Measurements from ENCODE around the gene EML5.
A peak's percentile ranks its signal among the peaks of the same experiment; 100 is the strongest.
"Not testable (repeated sequence)": the region's sequence is repeated elsewhere in the genome, so short reads cannot be mapped to it uniquely, and the experiment has no call there.

EML5 gene

GRCh38 chr14:88792473-88793258, at the start of gene EML5:
Gene EML5, minus strand, starts transcription at chr14:88792953. Its CDS starts 450 bp downstream, at chr14:88792503.
- peak; percentile 78 for DNase-seq

DNA sequence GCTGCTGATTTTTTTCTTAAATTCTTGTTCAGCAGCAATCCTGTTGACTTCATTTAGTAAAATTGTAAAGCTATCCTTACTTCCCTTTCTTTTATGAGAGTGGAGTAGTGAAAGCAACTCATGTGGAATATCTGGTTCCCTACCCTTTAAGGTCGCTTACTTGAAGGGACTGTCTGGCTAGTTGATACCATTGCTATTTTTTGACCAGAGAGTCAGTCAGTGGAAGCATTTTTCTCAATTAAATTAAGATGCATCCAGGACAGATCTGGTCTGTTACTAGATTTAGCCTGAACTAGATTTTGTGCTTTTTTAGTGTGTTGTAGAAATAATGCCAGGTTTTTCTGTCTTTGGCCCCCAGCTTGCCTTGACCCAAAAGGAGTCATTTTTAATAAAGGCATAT, 49.7 kb upstream of the EML5 start:
- no peak for DNase-seq

DNA sequence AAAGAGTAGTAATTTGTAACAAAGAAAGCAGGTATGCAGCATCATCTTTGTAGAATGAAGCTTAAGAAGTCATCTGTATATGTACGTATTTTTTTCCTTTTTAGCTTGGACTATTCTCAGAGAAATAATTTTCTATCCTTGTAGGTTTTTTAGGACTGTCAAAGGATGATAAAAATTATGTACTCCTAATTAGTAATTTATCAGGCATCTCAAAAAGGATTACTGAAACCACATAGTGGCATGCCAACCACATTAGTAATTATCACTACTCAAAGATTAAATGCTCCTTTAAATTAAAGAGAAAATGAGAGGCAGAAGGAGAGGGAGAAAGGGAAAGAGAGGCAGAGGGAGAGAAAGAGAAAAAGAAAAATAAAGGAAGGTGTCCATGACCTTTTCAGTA, 49.0 kb upstream of the EML5 start:
- no peak for DNase-seq

- no peak for DNase-seq
These were observed 48.2 kb upstream of the EML5 start for GRCh38 chr14:88840926-88841325.

DNA sequence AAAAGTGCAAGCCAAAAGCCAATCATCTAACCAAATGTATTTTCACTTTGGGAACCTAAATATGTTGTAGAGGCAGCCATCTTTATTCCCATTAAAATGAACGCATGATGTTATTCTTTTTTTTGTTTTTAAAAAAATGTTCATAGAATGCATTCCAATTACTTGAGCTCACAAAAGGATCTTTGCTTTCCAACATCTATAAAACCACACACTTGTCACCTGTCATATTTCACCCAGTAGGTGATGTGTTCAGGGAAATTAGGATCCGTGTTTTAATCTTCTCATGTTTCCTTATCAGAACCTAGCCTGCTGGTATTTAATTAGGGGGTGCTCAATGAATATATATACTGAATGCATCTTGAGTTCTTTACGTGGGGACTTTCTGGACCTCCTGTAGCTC, 45.3 kb upstream of the EML5 start:
- DNase-seq: no peak

GRCh38 chr14:88837495-88837894, 44.7 kb upstream of the EML5 start:
- DNase-seq: no peak

GRCh38 chr14:88835661-88836060, 42.9 kb upstream of the EML5 start:
- DNase-seq: no peak

DNA sequence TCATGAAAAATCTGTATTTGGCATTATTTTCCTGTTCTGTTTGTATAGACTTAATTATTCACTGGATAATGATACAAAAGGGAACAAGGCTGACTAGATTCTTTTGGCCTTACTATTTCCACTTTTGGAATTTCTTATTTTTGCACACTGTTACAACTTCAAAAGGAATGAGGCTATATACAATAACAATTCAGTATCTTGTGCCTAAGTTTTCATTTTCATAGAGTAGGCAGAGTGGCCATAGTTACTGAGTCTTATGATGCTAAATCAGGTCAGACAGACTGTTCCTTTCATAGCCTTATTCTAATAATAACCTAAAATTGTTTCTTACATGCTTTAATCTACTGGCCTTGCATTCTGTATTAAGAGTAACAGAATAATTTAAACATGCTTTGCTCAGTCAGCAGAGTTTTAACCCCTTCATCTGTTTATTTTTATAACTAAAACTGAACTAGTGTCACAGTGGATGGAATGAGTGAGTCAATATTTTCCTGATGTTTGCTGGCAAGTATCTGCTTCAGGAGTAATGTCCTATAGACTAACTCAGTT, 42.2 kb upstream of the EML5 start:
- DNase-seq: no peak

DNA sequence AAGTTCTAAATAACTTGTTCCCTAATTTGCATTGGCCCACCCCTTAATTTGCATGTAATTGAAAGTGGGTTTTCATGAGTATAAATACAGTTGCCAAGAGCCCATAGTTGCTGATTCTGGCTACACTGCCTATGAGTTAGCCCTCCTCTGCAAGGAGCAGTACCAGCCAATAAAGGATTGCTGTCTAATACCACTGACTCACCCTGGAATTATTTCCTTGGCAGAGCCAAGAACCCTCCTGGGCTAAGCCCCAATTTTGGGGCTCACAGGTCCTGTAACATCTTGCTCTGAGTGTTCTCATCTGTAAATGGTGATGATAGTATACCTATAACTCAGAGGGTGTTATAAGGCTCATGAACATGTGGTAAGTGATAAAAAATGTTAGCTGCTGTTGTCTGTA, 38.5 kb upstream of the EML5 start:
- DNase-seq: no peak

DNA sequence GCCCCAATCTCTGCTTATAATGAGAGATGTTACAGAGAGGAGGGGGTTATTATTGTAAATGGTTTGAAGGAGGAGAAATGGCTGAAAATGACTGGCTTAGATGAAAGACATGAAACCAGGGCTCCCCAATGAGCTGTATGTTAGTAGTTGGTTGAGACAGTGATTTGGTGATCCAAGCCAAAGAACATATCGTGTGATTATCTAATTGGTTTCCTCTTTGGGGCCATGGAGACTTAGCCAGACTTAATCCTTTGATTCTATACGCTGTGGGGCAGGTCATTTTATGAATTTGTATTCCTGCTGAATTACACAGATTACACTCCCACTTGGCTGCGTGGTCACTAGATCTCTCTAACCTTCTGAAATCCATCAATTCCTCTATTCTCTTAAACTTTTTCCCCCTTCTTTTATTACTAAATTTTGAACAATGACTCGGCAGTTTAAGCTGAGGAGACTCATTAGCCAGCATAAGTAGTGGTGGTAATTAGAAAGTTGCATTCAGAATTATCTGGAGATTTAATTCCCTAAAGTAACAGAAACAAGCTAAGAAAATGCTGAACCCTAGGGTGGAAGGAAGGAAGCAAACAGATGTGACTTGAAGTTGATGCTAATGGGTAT, 37.0 kb upstream of the EML5 start:
- no peak for DNase-seq

DNA sequence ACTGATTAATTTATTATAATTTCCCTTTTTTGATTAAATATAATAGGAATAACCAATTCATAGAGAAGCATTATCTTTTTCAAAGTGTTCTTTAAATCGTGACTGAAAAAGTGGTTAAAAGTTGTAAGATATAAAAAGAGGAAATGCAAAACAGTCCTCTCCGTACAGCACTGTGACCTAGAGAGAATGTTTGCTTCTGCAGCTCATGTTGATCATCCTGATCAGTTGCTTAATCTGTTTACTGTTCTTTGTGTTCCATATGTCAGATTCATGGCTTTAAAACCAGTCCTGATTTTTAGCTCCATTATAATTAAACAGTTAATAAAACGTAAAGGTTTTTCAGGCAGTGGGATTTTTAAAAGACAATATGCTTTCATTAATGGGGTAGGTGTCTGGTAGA, 36.4 kb upstream of the EML5 start:
- no peak for DNase-seq

DNA sequence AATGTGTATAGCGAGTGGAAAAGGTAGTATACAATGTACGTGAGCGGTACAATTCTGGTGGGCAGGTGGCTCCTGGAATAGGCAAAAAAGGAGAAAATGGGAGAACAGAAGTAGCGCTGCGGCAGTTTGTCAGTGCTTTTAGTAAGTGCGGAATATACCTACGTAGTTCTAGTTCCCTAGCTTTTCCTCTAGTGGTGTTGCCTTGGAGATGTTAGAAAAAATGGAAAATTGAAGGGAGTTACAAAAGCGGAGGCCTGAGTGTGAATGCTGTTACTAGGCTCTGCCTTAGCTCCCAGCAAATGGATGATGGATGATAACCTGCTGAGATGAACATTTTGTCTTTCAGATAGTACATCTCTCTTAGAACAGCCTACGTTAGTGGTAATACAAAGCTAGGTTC, 32.8 kb upstream of the EML5 start:
- no peak for DNase-seq

DNA sequence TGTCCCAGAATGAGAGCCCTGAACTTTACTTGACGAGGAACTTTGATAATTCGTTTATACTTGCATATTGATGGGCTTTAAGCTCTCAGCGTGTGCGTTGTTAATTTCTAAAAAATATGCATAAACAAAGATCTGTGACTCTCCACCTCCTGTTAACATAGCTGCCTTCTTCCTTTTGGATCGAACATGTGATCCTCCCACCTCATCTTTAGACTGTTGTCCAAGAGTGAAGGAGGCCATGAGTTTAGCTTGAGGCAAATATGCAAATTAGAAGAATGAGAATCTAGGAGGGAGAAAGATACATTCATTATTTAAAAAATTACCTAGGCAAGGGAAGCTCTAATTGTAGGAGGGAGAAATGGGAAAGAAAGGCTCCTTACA, 32.3 kb upstream of the EML5 start:
- no peak for DNase-seq

- DNase-seq: peak; percentile 86
These were observed 31.7 kb upstream of the EML5 start, which contains the start of gene TTC8 for GRCh38 chr14:88824314-88825077. Gene TTC8, plus strand, starts transcription at chr14:88824651. Its CDS starts 57 bp downstream, at chr14:88824708.

GRCh38 chr14:88823968-88824313, 31.2 kb upstream of the EML5 start:
- DNase-seq: no peak

DNA sequence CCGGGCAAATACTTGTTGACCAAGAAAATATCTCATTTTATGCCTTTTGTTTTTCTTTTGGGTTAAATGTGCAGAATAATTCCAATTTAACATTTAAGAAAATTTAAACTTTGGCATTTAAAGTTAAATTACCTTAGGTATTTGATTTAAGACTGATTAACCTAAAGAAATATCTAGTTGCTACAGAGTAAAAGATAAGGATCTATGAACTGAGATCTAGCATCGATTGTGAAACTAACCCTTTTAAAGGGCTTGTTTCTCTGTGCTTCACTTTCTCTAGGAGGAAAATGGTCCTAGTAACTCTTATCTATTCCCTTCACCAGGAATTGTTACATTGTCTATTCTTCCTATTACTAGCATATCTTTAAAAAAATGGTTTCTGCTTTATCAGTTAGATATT, 29.1 kb upstream of the EML5 start:
- DNase-seq: no peak

DNA sequence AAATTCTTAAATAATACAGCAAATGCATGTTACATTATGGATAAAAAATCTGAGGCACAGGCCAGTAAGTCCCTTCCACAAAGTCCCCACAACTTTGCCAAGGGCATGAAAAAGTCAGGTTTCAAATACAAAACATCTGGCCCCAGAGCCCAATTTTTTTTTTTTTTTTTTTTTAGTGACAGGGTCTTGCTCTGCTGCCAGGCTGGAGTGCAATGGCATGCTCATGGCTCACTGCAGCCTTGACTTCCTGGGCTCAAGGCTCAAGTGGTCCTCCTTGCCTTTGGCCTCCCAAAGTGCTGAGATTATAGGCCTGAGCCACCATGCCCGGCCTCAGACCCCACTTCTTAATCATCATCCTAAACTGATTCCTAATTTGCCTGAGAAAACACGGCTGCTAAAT, 28.6 kb upstream of the EML5 start:
- no peak for DNase-seq

DNA sequence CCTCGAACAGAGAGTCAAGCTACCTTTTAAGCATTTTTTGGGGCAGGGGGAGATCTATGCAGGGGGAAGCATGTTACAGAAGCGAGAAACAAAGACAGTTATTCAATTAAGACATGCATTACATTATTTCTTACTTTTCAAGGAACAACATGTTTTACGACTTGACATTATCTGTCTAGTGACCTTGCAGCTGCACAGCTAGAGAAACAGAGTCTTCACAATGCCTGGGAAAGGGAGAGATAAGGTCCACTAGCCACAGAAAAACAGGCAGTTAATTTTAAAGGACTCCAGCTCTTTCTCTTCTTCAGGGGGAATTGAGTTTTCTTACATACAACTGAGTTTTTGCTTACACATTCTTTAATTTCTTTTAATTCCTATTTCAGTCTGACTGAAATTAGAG, 26.9 kb upstream of the EML5 start:
- DNase-seq: not testable (repeated sequence)

DNA sequence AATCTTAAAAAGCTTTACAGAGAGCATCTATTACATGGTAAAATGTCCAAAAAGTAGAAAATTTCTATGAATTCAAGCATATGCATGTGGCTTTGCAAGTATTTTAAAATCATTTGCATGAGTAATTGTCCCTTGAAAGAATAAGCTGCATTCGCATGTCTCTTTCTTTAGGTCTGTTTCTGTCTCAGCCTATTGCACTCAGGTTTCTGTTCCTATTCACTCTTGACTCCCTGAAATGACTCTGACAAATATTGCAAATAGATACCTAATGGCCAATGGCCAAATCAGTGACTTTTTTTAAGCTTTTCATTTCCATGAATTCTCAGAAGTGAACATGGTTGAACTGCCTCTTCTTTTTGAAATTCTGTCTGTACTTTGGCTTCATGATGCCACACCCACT, 25.3 kb upstream of the EML5 start:
- DNase-seq: no peak

GRCh38 chr14:88815980-88816379, 23.2 kb upstream of the EML5 start:
- DNase-seq: no peak

DNA sequence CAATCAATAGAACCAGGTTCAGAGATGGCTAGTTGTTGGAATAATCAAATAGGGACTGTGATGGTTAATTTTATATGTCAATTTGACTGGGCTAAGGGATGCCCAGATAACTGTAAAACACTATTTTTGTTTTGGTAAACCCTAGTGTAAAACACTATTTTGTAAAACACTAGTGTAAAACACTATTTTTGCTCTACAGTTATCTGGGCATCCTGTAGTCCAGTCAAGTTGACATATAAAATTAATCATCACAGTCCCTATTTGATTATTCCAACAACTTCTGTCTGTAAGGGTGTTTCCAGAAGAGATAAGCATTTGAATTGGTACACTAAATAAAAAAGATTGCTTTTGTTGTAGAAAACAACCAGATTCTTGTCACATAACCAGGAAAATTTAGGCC, 15.6 kb upstream of the EML5 start:
- DNase-seq: no peak

DNA sequence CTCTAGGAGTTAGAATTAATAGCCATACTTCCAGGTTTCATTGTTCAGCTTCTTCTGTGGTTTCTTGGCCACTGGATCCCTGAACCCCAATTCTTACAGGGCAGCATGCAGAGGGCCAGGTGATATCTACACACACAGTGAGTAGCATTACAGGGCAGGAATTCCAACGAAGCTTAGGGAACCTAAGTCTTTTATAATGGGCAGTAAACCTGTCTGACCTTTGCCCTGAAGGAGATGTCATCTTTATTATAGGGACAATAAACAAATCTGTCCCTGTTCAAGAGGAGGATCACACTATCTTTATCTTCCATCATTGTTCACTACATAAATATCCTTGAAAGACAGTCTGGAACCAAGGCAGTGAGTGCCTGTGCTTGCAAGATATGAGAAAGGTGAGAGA, 11.7 kb upstream of the EML5 start:
- DNase-seq: no peak

DNA sequence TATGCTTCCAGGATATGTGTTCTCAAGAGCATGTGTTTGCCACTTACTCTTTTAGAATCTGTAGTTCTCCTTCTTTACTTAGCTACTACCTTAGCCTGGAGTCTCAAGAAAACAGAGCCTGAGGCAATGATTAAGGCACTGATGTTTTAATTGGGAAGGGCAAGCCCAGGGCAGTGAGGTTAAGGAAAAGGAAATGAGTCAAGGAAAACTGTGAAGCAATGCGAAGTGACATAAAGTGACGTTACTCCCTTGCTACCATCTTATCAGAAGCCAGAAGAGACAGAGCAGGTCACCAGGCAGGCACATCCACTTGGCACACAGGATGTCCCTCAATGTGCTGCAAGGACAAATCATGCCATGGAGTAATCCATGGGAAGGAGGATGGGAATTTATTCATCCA, 11.3 kb upstream of the EML5 start:
- no peak for DNase-seq

DNA sequence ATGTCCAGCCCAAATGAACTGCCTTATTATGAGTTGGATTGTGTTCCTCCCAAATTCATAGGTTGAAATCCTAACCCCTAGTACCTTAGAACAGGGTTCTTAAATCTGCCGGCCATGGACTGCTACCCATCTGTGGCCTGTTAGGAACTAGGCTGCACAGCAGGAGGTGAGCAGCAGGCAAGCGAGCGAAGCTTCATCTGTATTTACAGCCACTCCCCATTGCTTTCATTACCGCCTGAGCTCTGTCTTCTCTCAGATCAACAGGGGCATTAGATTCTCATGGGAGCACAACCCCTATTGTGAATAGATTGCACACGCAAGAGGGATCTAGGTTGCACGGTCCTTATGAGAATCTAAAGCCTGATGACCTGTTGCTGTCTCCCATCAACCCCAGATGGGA, 9.8 kb upstream of the EML5 start:
- DNase-seq: no peak

Data from stimulated activated naive CD4-positive, alpha-beta T cell treated with Interleukin-2 at 50 U/mL for 16 hours (primary cell).